ENCODE data around the gene AGAP5.

DNA sequence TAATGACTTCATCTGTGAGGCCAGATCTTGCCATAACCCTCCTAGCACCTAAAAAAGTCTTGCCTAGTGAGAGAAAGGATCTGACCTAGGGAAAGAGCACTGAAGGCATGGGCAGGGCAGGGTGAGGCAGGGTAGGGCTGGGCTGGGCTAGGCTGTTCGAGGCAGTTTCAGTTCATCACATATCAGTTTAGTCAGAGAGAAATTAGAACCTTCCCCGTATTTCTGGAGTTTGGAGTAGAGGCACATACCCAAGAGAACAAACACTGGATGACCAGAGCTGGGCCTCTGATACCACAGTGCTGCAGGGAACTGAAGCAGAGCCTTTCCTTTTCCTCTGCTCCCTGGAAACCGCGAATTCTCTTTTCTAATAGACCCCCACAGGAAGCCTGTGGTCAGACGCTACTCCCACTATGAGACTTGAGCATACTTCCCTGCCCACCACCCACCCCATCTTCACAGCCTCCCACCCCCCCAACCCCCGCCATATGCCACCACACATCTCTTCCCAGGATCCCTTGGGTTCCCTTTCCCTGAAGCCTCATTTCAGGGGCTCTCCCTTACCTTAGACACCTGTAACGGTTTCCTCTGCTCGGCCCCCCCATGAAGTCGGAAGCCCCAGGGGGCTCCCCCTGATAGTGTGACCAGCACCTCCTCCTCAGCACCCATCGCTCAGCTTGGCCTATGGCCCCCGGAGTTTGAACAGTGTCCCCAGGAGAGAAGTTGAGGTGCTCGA, 42.5 kb downstream of the AGAP5 start:
- TF ChIP-seq EZH2 (IDR thresholded peaks at IDR 0.05; ENCODE audit: insufficient read depth, poor library complexity, severe bottlenecking): no peak
- no peak for TF ChIP-seq EZH2phosphoT487 (IDR thresholded peaks at IDR 0.05; ENCODE audit: insufficient read depth, low read depth)
